Measurements from ENCODE around the gene CRIP2.

CRIP2 gene

DNA sequence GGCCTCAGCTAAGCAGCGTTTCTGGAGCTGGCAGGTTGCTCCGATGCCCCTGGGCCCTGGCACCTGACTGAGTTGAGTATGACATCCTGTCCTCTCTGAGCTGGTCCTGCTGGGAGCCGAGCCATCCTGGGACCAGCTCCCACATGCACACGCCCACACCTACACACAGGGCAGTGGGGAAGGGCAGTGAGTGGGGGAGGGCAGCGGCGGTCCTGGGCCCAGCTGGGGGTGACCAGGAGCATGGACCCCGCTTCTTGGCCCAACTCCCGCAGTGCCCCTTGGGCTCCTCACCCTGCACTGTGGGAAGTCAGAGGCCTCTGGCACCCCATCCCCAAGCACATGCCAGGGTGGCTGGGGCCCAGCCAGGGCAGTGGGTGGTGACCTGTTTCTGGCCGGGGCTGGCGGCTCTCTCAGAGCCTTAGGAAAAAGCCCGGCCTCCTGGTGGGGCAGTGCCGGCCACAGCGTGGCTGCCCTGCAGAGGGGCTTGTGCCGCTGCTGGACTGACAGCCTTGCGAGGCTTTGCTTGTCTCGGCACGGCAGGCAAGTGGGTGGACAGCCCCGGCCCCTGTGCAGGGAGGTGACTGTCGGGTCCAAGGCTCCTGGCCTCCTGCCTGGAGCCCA lies 5.9 kb upstream of the CRIP2 start:
- Histone ChIP-seq H3F3A (ENCODE audit: insufficient read depth, low read length) (no peaks in the 10 kb centered on the region), H3K4me3 (ENCODE audit: low read depth, low read length, poor library complexity, severe bottlenecking) (no peak overlapping the region), H3K36me3 (ENCODE audit: insufficient read depth, low read length) (peaks cover 67% of the 10 kb centered on the region), H3K79me2 (ENCODE audit: insufficient read depth, low read length) (no peaks in the 10 kb centered on the region), H3K9ac (ENCODE audit: low read length) (no peak overlapping the region), H3K4me1 (ENCODE audit: insufficient read depth, low read length, severe bottlenecking) (no peaks in the 10 kb centered on the region), H3K27me3 (ENCODE audit: insufficient read depth, low read length) (no peaks in the 10 kb centered on the region), H3K9me3 (ENCODE audit: low read length) (no peaks in the 10 kb centered on the region), H4K20me1 (ENCODE audit: insufficient read depth, low read length) (no peaks in the 10 kb centered on the region), H2AFZ (ENCODE audit: low read length) (no peak overlapping the region), H3K9me2 (ENCODE audit: low read depth, low read length) (no peaks in the 10 kb centered on the region), H3K27ac (ENCODE audit: low read depth, low read length, poor library complexity, severe bottlenecking) (no peak overlapping the region), H3K4me2 (ENCODE audit: low read length) (no peak overlapping the region)
- TF ChIP-seq EZH2 (IDR thresholded peaks at IDR 0.05; ENCODE audit: borderline replicate concordance, low read length): no peak
- TF ChIP-seq, protein P1, sequence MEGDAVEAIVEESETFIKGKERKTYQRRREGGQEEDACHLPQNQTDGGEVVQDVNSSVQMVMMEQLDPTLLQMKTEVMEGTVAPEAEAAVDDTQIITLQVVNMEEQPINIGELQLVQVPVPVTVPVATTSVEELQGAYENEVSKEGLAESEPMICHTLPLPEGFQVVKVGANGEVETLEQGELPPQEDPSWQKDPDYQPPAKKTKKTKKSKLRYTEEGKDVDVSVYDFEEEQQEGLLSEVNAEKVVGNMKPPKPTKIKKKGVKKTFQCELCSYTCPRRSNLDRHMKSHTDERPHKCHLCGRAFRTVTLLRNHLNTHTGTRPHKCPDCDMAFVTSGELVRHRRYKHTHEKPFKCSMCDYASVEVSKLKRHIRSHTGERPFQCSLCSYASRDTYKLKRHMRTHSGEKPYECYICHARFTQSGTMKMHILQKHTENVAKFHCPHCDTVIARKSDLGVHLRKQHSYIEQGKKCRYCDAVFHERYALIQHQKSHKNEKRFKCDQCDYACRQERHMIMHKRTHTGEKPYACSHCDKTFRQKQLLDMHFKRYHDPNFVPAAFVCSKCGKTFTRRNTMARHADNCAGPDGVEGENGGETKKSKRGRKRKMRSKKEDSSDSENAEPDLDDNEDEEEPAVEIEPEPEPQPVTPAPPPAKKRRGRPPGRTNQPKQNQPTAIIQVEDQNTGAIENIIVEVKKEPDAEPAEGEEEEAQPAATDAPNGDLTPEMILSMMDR (IDR thresholded peaks at IDR 0.05; ENCODE audit: low read length): no peak

GRCh38 chr14:105469456-105470349 lies 4.9 kb upstream of the CRIP2 start:
- Histone ChIP-seq H3K4me3 (ENCODE audit: low read depth, low read length, poor library complexity, severe bottlenecking) (no peak overlapping the region), H4K20me1 (ENCODE audit: insufficient read depth, low read length) (no peaks in the 10 kb centered on the region), H3K9me3 (ENCODE audit: low read length) (no peaks in the 10 kb centered on the region), H3K36me3 (ENCODE audit: insufficient read depth, low read length) (peaks cover 58% of the 10 kb centered on the region), H3K79me2 (ENCODE audit: insufficient read depth, low read length) (no peaks in the 10 kb centered on the region), H3K9me2 (ENCODE audit: low read depth, low read length) (no peaks in the 10 kb centered on the region), H3K27ac (ENCODE audit: low read depth, low read length, poor library complexity, severe bottlenecking) (no peak overlapping the region), H2AFZ (ENCODE audit: low read length) (no peak overlapping the region), H3K4me1 (ENCODE audit: insufficient read depth, low read length, severe bottlenecking) (peaks cover under 1% of the 10 kb centered on the region), H3K9ac (ENCODE audit: low read length) (no peak overlapping the region), H3F3A (ENCODE audit: insufficient read depth, low read length) (no peaks in the 10 kb centered on the region), H3K27me3 (ENCODE audit: insufficient read depth, low read length) (no peaks in the 10 kb centered on the region), H3K4me2 (ENCODE audit: low read length) (no peak overlapping the region)
- no peak for TF ChIP-seq EZH2 (IDR thresholded peaks at IDR 0.05; ENCODE audit: borderline replicate concordance, low read length)
- TF ChIP-seq, protein P1 (IDR thresholded peaks at IDR 0.05; ENCODE audit: low read length): no peak

DNA sequence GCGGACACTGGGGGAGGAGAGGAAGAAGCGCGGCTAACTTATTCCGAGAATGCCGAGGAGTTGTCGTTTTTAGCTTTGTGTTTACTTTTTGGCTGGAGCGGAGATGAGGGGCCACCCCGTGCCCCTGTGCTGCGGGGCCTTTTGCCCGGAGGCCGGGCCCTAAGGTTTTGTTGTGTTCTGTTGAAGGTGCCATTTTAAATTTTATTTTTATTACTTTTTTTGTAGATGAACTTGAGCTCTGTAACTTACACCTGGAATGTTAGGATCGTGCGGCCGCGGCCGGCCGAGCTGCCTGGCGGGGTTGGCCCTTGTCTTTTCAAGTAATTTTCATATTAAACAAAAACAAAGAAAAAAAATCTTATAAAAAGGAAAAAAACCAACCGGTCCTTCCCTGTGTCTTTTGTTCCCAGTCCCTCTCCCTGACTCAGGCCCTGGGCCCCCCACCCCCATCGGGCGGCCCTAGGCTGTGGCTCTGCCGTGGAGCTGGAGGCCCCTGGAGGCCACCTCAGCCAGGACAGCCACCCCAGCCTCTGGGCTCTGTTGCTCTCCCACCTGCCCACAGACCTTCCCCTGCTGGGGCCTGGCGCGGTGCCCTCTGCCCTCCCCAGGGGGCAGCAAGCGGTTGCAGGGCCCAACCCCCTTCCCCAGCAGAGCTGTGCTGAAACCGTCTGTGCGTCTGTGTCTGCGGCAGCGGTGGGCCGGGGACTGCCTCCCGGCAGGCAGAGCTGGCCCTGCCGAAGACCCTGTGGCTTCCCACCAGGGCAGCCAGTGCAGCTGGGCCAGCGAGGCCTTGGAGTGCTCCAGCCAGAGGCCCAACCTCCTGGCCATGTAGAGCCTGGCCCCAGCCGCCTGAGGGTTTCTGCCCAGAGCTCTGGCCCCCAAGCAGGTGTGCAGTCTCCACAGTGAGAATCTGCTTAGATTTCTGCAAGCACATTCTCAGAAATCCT lies 4.0 kb upstream of the CRIP2 start:
- TF ChIP-seq, protein P1 (IDR thresholded peaks at IDR 0.05; ENCODE audit: low read length): no peak
- no peak for TF ChIP-seq EZH2 (IDR thresholded peaks at IDR 0.05; ENCODE audit: borderline replicate concordance, low read length)
- Histone ChIP-seq H3K4me3 (ENCODE audit: low read depth, low read length, poor library complexity, severe bottlenecking) (no peak overlapping the region), H2AFZ (ENCODE audit: low read length) (no peak overlapping the region), H3K27ac (ENCODE audit: low read depth, low read length, poor library complexity, severe bottlenecking) (no peak overlapping the region), H4K20me1 (ENCODE audit: insufficient read depth, low read length) (no peaks in the 10 kb centered on the region), H3K9ac (ENCODE audit: low read length) (no peak overlapping the region), H3K9me3 (ENCODE audit: low read length) (no peaks in the 10 kb centered on the region), H3F3A (ENCODE audit: insufficient read depth, low read length) (no peaks in the 10 kb centered on the region), H3K79me2 (ENCODE audit: insufficient read depth, low read length) (no peaks in the 10 kb centered on the region), H3K36me3 (ENCODE audit: insufficient read depth, low read length) (peaks cover 49% of the 10 kb centered on the region), H3K9me2 (ENCODE audit: low read depth, low read length) (no peaks in the 10 kb centered on the region), H3K4me1 (ENCODE audit: insufficient read depth, low read length, severe bottlenecking) (peaks cover 7% of the 10 kb centered on the region), H3K4me2 (ENCODE audit: low read length) (no peak overlapping the region), H3K27me3 (ENCODE audit: insufficient read depth, low read length) (peaks cover 8% of the 10 kb centered on the region; the same call in 1 of the 2 replicates)
